ENCODE results near the gene URAD. TPM values are rescaled to one million over a fixed set of nuclear protein-coding genes. Genes with fewer than 3 reads are reported as not detected.

URAD gene
- total RNA-seq, 1 donor from 2014 or later, result not detected

- TF ChIP-seq CTCF (IDR thresholded peaks at IDR 0.05; ENCODE audit: borderline replicate concordance), result no peak
- intact Hi-C loops (cut with micrococcal nuclease), result no loop called here
- no peaks in the 10 kb centered on the region for H3K36me3 ChIP-seq
- H3K27ac ChIP-seq (replicated peaks), result no peak overlapping the region
- peaks cover 100% of the 10 kb centered on the region for H3K27me3 ChIP-seq (ENCODE audit: low read depth)
- no peak for DNase-seq
- H3K4me1 ChIP-seq, result peaks cover 38% of the 10 kb centered on the region
- H3K4me3 ChIP-seq, result no peak overlapping the region
- no peaks in the 10 kb centered on the region for H3K9me3 ChIP-seq (replicated peaks)
These were observed 12.0 kb downstream of the URAD start for GRCh38 chr13:27976362-27977091.

- Histone ChIP-seq H3K4me3 (no peak overlapping the region), H3K36me3 (no peaks in the 10 kb centered on the region), H3K27me3 (ENCODE audit: low read depth) (peaks cover 100% of the 10 kb centered on the region), H3K27ac (replicated peaks) (no peak overlapping the region), H3K4me1 (peaks cover 38% of the 10 kb centered on the region), H3K9me3 (replicated peaks) (no peaks in the 10 kb centered on the region)
- intact Hi-C loops (cut with micrococcal nuclease), result no loop called here
- no peak for TF ChIP-seq CTCF (IDR thresholded peaks at IDR 0.05; ENCODE audit: borderline replicate concordance)
- DNase-seq, result no peak
These were observed 12.7 kb downstream of the URAD start for GRCh38 chr13:27975564-27976361.

- intact Hi-C loops (cut with micrococcal nuclease), result no loop called here
- Histone ChIP-seq H3K27ac (replicated peaks) (no peak overlapping the region), H3K9me3 (replicated peaks) (no peaks in the 10 kb centered on the region), H3K27me3 (ENCODE audit: low read depth) (peaks cover 100% of the 10 kb centered on the region), H3K4me3 (no peak overlapping the region), H3K4me1 (peaks cover 26% of the 10 kb centered on the region), H3K36me3 (no peaks in the 10 kb centered on the region)
- no peak for TF ChIP-seq CTCF (IDR thresholded peaks at IDR 0.05; ENCODE audit: borderline replicate concordance)
- no peak for DNase-seq
These were observed 14.4 kb downstream of the URAD start for GRCh38 chr13:27973961-27974662.

- Histone ChIP-seq H3K4me3 (no peak overlapping the region), H3K27me3 (ENCODE audit: low read depth) (peaks cover 100% of the 10 kb centered on the region), H3K4me1 (peaks cover 26% of the 10 kb centered on the region), H3K36me3 (no peaks in the 10 kb centered on the region), H3K9me3 (replicated peaks) (no peaks in the 10 kb centered on the region), H3K27ac (replicated peaks) (no peak overlapping the region)
- intact Hi-C loops (cut with micrococcal nuclease), result no loop called here
- no peak for TF ChIP-seq CTCF (IDR thresholded peaks at IDR 0.05; ENCODE audit: borderline replicate concordance)
- no peak for DNase-seq
These were observed 15.2 kb downstream of the URAD start for GRCh38 chr13:27973291-27973690.

- H3K27me3 ChIP-seq (ENCODE audit: low read depth), result peaks cover 100% of the 10 kb centered on the region
- H3K9me3 ChIP-seq (replicated peaks), result no peaks in the 10 kb centered on the region
- H3K36me3 ChIP-seq, result no peaks in the 10 kb centered on the region
- H3K4me3 ChIP-seq, result no peak overlapping the region
- no peak for TF ChIP-seq CTCF (IDR thresholded peaks at IDR 0.05; ENCODE audit: borderline replicate concordance)
- H3K4me1 ChIP-seq, result peaks cover 23% of the 10 kb centered on the region
- intact Hi-C loops (cut with micrococcal nuclease), result no loop called here
- H3K27ac ChIP-seq (replicated peaks), result no peak overlapping the region
- DNase-seq, result no peak
These were observed 16.0 kb downstream of the URAD start for GRCh38 chr13:27972478-27972820.
